Smooth muscle cell (in vitro differentiated cells): ENCODE results near the gene PDE1C. TPM values are rescaled to one million over a fixed set of nuclear protein-coding genes. Genes with fewer than 3 reads are reported as not detected.

ENCODE experiments used
- DNase-seq: peaks from one replicate; lab custom pipeline; 2025; ENCODE audit not compliant: unreplicated experiment; lab: John Stamatoyannopoulos, UW
- H2AFZ ChIP-seq: fragments of 200-600 bp; sonication (generic); 2 replicates; pipeline ENCODE4 v1.6.0; 2016; ENCODE audit warnings: antibody characterized with exemption, low read depth, mild to moderate bottlenecking
- H3F3A ChIP-seq: fragments of 200-600 bp; sonication (generic); 2 replicates; pipeline ENCODE4 v1.6.0; 2017; ENCODE audit warnings: antibody characterized with exemption, low read depth
- H3K27ac ChIP-seq: fragments of 200-600 bp; sonication (generic); 2 replicates; pipeline ENCODE4 v1.5.1; 2016; ENCODE audit warnings: low read depth, mild to moderate bottlenecking
- H3K27me3 ChIP-seq: fragments of 200-600 bp; sonication (generic); 2 replicates; pipeline ENCODE4 v1.6.1; 2016; ENCODE audit warnings: low read depth, mild to moderate bottlenecking
- H3K36me3 ChIP-seq: fragments of 200-600 bp; sonication (generic); 2 replicates; pipeline ENCODE4 v1.5.1; 2016; ENCODE audit warnings: low read depth
- H3K4me1 ChIP-seq: fragments of 200-600 bp; sonication (generic); 2 replicates; pipeline ENCODE4 v1.5.1; 2016; ENCODE audit warnings: low read depth
- H3K4me2 ChIP-seq: fragments of 200-600 bp; sonication (generic); 2 replicates; pipeline ENCODE4 v1.6.0; 2016; ENCODE audit warnings: mild to moderate bottlenecking
- H3K4me3 ChIP-seq: fragments of 200-600 bp; sonication (generic); 2 replicates; pipeline ENCODE4 v1.5.1; 2016; ENCODE audit warnings: mild to moderate bottlenecking
- H3K79me2 ChIP-seq: fragments of 200-600 bp; sonication (generic); 2 replicates; pipeline ENCODE4 v1.6.0; 2016; ENCODE audit warnings: low read depth, mild to moderate bottlenecking
- H3K9ac ChIP-seq: fragments of 200-600 bp; sonication (generic); 2 replicates; pipeline ENCODE4 v1.6.0; 2016; ENCODE audit warnings: low read depth
- H3K9me3 ChIP-seq: fragments of 200-600 bp; sonication (generic); replicated peaks from 2 replicates; pipeline ENCODE4 v1.5.1; 2016; ENCODE audit warnings: low read depth
- H4K20me1 ChIP-seq: fragments of 200-600 bp; sonication (generic); 2 replicates; pipeline ENCODE4 v1.6.0; 2016; ENCODE audit warnings: low read depth
- WGBS: methylation state at CpG from one replicate; pipeline ENCODE4 v1.1.7; 2016; ENCODE audit warnings: low lambda C conversion rate; 5-methylcytosine and 5-hydroxymethylcytosine counted together
- polyA plus RNA-seq: library from polyadenylated mRNA; unstranded; fragments of >200 nt; fragmentation: Nextera tagmentation; extraction: Ambion mirVana; gene quantifications from 2 replicates; pipeline ENCODE4 v1.2.1, GENCODE V29; 2016
- total RNA-seq: library from RNA; depleted of rRNA; stranded (reverse); fragments of >200 nt; gene quantifications from 2 replicates; pipeline ENCODE4 v1.2.3, GENCODE V29; 2014
- TF ChIP-seq, protein P1 (sequence below): fragments of 200-600 bp; sonication (generic); IDR thresholded peaks from 2 replicates; pipeline ENCODE4 v1.5.1; 2017; ENCODE audit warnings: borderline replicate concordance, mild to moderate bottlenecking, antibody characterized with exemption; ENCODE audit not compliant: insufficient read depth, poor library complexity, severe bottlenecking

The PDE1C gene
- total and polyA plus RNA-seq, 2 experiments from 2014 or later: 1.2 to 6.9 TPM

DNA sequence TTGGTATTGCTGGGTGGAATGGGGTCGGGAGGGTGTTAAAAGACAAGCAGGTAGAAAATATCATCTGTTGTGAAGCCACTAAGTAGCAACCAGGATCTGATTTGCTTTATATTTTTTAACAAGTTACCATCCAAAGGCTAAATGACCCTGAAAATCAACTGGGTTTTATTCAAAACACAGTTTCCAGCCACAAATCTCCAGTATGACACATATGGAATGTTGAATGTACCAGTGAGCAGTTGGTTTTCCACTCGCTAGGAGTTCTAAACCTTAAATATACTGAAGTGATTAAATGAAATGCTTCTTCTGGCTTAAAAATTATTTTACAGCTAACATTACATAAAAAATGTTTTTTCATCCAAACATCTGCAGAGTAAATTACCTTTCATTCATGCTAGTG is 112.5 kb downstream of the PDE1C start:
- peak overlapping the region; percentile 61 for H3K4me2 ChIP-seq
- 85% methylated on average over 2 of the region's 2 CpGs for WGBS

DNA sequence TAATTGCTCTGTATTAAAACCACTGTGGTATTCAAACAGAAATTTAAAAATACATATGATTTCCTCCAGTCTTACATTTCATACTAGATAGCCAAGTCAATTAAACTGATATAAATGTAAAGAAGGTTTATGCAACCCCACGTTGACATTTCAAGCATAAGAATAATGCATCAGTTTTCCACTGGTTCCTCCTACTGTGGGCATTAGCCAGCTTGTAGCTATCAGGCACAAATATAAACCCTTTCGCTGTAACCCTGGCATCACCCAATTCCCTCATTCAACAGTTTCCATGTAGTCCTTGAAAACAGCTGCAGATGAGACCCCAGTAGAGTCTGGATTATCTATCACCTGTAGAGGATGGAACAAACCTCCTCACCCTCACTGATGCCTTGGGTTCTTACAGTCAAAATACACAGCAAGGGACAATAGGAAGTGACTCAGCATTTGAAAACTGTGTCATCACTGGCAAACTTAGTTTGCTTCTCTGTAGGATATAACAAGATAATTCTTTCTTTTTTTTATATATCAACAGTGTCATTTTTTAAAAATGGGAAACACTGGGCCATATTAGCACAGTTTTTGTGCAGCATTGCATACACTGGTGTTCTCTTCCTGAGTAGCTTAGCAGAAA is 113.0 kb downstream of the PDE1C start:
- no peak overlapping the region for H2AFZ ChIP-seq
- peak overlapping the region; percentile 61 for H3K4me2 ChIP-seq
- no peak overlapping the region for H3K9ac ChIP-seq
- 92% methylated on average over 2 of the region's 2 CpGs for WGBS
- no peaks in the 10 kb centered on the region for H3K27me3 ChIP-seq
- H3K4me1 ChIP-seq: no peaks in the 10 kb centered on the region
- TF ChIP-seq, protein P1, sequence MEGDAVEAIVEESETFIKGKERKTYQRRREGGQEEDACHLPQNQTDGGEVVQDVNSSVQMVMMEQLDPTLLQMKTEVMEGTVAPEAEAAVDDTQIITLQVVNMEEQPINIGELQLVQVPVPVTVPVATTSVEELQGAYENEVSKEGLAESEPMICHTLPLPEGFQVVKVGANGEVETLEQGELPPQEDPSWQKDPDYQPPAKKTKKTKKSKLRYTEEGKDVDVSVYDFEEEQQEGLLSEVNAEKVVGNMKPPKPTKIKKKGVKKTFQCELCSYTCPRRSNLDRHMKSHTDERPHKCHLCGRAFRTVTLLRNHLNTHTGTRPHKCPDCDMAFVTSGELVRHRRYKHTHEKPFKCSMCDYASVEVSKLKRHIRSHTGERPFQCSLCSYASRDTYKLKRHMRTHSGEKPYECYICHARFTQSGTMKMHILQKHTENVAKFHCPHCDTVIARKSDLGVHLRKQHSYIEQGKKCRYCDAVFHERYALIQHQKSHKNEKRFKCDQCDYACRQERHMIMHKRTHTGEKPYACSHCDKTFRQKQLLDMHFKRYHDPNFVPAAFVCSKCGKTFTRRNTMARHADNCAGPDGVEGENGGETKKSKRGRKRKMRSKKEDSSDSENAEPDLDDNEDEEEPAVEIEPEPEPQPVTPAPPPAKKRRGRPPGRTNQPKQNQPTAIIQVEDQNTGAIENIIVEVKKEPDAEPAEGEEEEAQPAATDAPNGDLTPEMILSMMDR: no peak
- no peaks in the 10 kb centered on the region for H3K79me2 ChIP-seq
- no peaks in the 10 kb centered on the region for H4K20me1 ChIP-seq
- H3K27ac ChIP-seq: peak overlapping the region; percentile 46
- DNase-seq: no peak
- H3K36me3 ChIP-seq: no peaks in the 10 kb centered on the region
- no peak overlapping the region for H3K4me3 ChIP-seq
- H3F3A ChIP-seq: no peaks in the 10 kb centered on the region
- no peaks in the 10 kb centered on the region for H3K9me3 ChIP-seq

More for the DNA sequence above, 112.5 kb downstream of the PDE1C start:
- no peaks in the 10 kb centered on the region for H3K79me2 ChIP-seq
- H3K27ac ChIP-seq: peak overlapping the region; percentile 46
- no peaks in the 10 kb centered on the region for H3K36me3 ChIP-seq
- no peak overlapping the region for H3K9ac ChIP-seq
- H3F3A ChIP-seq: no peaks in the 10 kb centered on the region
- DNase-seq: no peak
- no peaks in the 10 kb centered on the region for H3K27me3 ChIP-seq
- TF ChIP-seq, protein P1: no peak
- H2AFZ ChIP-seq: no peak overlapping the region
- H3K4me1 ChIP-seq: no peaks in the 10 kb centered on the region
- no peak overlapping the region for H3K4me3 ChIP-seq
- no peaks in the 10 kb centered on the region for H4K20me1 ChIP-seq
- H3K9me3 ChIP-seq: no peaks in the 10 kb centered on the region

DNA sequence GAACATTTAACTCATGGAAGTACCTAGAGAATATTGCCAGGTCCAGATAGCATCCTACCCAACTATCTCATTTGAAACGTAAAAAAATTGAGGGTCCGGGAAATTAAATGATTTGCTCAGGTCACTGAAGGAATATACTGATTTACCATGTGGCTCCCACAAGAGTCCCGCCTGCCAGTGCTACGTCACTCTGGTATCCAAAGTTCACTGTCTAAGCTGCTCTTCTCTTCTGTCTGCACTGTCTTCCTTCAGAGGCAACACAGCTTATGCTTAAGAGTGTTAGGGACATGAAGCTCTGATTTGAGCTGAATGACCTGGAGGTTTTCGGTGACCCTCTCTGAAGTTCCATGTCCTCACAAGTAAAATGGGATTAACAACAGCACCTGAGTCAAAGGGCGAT is 114.6 kb downstream of the PDE1C start:
- Histone ChIP-seq H3K36me3 (no peaks in the 10 kb centered on the region), H3K27ac (no peak overlapping the region), H3K4me2 (no peak overlapping the region), H3F3A (no peaks in the 10 kb centered on the region), H3K4me3 (no peak overlapping the region), H3K79me2 (no peaks in the 10 kb centered on the region), H3K27me3 (no peaks in the 10 kb centered on the region), H3K9me3 (no peaks in the 10 kb centered on the region), H3K4me1 (no peaks in the 10 kb centered on the region), H3K9ac (no peak overlapping the region), H2AFZ (no peak overlapping the region), H4K20me1 (no peaks in the 10 kb centered on the region)
- WGBS: 92% methylated on average over 6 of the region's 6 CpGs
- no peak for DNase-seq
- TF ChIP-seq, protein P1: no peak

DNA sequence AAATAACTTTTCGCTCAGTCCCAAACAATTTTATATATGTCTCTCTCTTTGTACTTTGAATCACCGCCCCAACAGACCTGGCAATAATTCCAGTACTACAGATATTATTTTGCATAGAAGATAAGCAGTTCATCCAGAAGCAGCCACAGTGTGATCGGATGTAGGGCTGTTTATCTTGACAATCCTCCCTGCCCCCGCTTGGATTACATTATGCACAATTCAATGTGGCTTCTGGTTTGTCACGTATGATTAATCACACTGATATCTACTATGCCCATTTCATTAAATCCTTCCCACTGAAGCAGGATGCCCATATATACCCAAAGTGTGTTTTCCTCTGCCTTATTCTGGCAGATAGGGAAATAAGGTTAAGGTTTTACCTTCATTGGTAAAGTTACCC is 115.2 kb downstream of the PDE1C start:
- H3K79me2 ChIP-seq: no peaks in the 10 kb centered on the region
- no peak for DNase-seq
- H4K20me1 ChIP-seq: no peaks in the 10 kb centered on the region
- no peak overlapping the region for H3K4me2 ChIP-seq
- no peaks in the 10 kb centered on the region for H3K36me3 ChIP-seq
- TF ChIP-seq, protein P1: no peak
- WGBS: 72% methylated on average over 5 of the region's 5 CpGs
- no peak overlapping the region for H3K27ac ChIP-seq
- no peaks in the 10 kb centered on the region for H3K9me3 ChIP-seq
- H3K4me3 ChIP-seq: no peak overlapping the region
- H2AFZ ChIP-seq: no peak overlapping the region
- H3F3A ChIP-seq: no peaks in the 10 kb centered on the region
- H3K9ac ChIP-seq: no peak overlapping the region
- H3K27me3 ChIP-seq: no peaks in the 10 kb centered on the region
- no peaks in the 10 kb centered on the region for H3K4me1 ChIP-seq
